IMR-90 (cell line): Measurements from ENCODE around the gene NHLH2. TPM values are rescaled to one million over a fixed set of nuclear protein-coding genes. Genes with fewer than 3 reads are reported as not detected.

Experiments used
- ATAC-seq: fragments of 200-7000 bp; cut with Tn5 transposase; 2 replicates; pipeline ENCODE4 v1.9.1; 2020; ENCODE audit warnings: low read depth, mild to moderate bottlenecking, moderate library complexity
- BruUV-seq: library from RNA; stranded (reverse); fragments of 400-500 nt; replicated peaks from 2 replicates; lab custom pipeline; 2021; lab: Mats Ljungman, UMichigan
- CTCF ChIA-PET: fragments of 300-600 bp; formaldehyde crosslinking; extraction: SDS; loops from one replicate; lab custom pipeline; 2021; ENCODE audit warnings: antibody characterized with exemption; lab: Yijun Ruan, JAX
- POLR2A ChIA-PET: fragments of 300-600 bp; sonication (Branson Sonifier 250); formaldehyde crosslinking; loops from one replicate; lab custom pipeline; 2022; ENCODE audit warnings: antibody characterized with exemption; ENCODE audit not compliant: unreplicated experiment; lab: Charles Lee
- DNase-seq: peaks from one replicate; pipeline ENCODE4 v3.0.0; 2013
- H2AFZ ChIP-seq: replicated peaks from 2 replicates; pipeline ENCODE3; 2013; ENCODE audit warnings: low read length, mild to moderate bottlenecking; ENCODE audit not compliant: poor library complexity
- H2AK5ac ChIP-seq: 2 replicates; pipeline ENCODE4 v1.6.1; 2013; ENCODE audit warnings: low read depth, low read length, inconsistent platforms
- H2AK9ac ChIP-seq: replicated peaks from 2 replicates; pipeline ENCODE3; 2013; ENCODE audit warnings: mild to moderate bottlenecking, low read depth, low read length, moderate library complexity; ENCODE audit not compliant: poor library complexity
- H2BK120ac ChIP-seq: 2 replicates; pipeline ENCODE4 v1.6.1; 2013; ENCODE audit warnings: low read depth, low read length, inconsistent platforms
- H2BK15ac ChIP-seq: 3 replicates; pipeline ENCODE4 v1.6.1; 2013; ENCODE audit warnings: low read depth, low read length, inconsistent platforms
- H2BK20ac ChIP-seq: 2 replicates; pipeline ENCODE4 v1.6.1; 2013; ENCODE audit warnings: low read depth, mild to moderate bottlenecking, inconsistent platforms, low read length, moderate library complexity
- H2BK5ac ChIP-seq: 2 replicates; pipeline ENCODE4 v1.6.1; 2013; ENCODE audit warnings: mild to moderate bottlenecking, low read depth, low read length, inconsistent platforms; ENCODE audit not compliant: poor library complexity, severe bottlenecking
- H3K14ac ChIP-seq: replicated peaks from 2 replicates; pipeline ENCODE4 v1.6.1; 2013; ENCODE audit warnings: low read depth, low read length, inconsistent platforms
- H3K18ac ChIP-seq: 2 replicates; pipeline ENCODE4 v1.6.1; 2013; ENCODE audit warnings: low read depth, low read length, control low read depth
- H3K23ac ChIP-seq: 2 replicates; pipeline ENCODE4 v1.6.1; 2013; ENCODE audit warnings: low read depth, low read length, inconsistent platforms
- H3K27ac ChIP-seq: 2 replicates; pipeline ENCODE4 v1.5.1; 2013; ENCODE audit warnings: mild to moderate bottlenecking, control low read depth, low read length; ENCODE audit not compliant: insufficient read depth
- H3K27me3 ChIP-seq: 2 replicates; pipeline ENCODE4 v1.6.1; 2013; ENCODE audit warnings: low read length; ENCODE audit not compliant: control insufficient read depth, insufficient read depth
- H3K36me3 ChIP-seq: 2 replicates; pipeline ENCODE4 v1.6.1; 2013; ENCODE audit warnings: low read length, mixed read lengths; ENCODE audit not compliant: control insufficient read depth, insufficient read depth
- H3K4ac ChIP-seq: 2 replicates; pipeline ENCODE4 v1.6.1; 2013; ENCODE audit warnings: low read depth, low read length, inconsistent platforms
- H3K4me1 ChIP-seq: 2 replicates; pipeline ENCODE4 v1.6.1; 2013; ENCODE audit warnings: low read length, mixed read lengths; ENCODE audit not compliant: control insufficient read depth, insufficient read depth
- H3K4me2 ChIP-seq: 2 replicates; pipeline ENCODE4 v1.6.1; 2013; ENCODE audit warnings: low read depth, mild to moderate bottlenecking, control low read depth, low read length, moderate library complexity
- H3K4me3 ChIP-seq: 2 replicates; pipeline ENCODE4 v1.5.1; 2013; ENCODE audit warnings: low read depth, mild to moderate bottlenecking, control low read depth, low read length, moderate library complexity; ENCODE audit not compliant: insufficient read depth
- H3K56ac ChIP-seq: 2 replicates; pipeline ENCODE4 v1.6.1; 2013; ENCODE audit warnings: low read length, inconsistent platforms; ENCODE audit not compliant: insufficient read depth; ENCODE audit errors: extremely low read depth
- H3K79me1 ChIP-seq, 2 experiments: 2 replicates each; pipeline ENCODE4 v1.6.1; 2013; ENCODE audit warnings: low read length in 2 of 2, inconsistent platforms in 1 of 2, low read depth in 1 of 2
- H3K9ac ChIP-seq: 2 replicates; pipeline ENCODE4 v1.6.1; 2013; ENCODE audit warnings: low read depth, low read length, control low read depth
- H3K9me1 ChIP-seq: 2 replicates; pipeline ENCODE4 v1.6.1; 2013; ENCODE audit warnings: low read length, inconsistent platforms; ENCODE audit not compliant: insufficient read depth
- H3K9me3 ChIP-seq: 2 replicates; pipeline ENCODE4 v1.6.1; 2013; ENCODE audit warnings: low read length; ENCODE audit not compliant: control insufficient read depth, insufficient read depth
- H4K20me1 ChIP-seq: 2 replicates; pipeline ENCODE4 v1.6.1; 2013; ENCODE audit warnings: low read length, inconsistent platforms; ENCODE audit not compliant: insufficient read depth
- H4K5ac ChIP-seq: 2 replicates; pipeline ENCODE4 v1.6.1; 2013; ENCODE audit warnings: mild to moderate bottlenecking, low read depth, low read length, control low read depth
- H4K8ac ChIP-seq, 2 experiments: 2 replicates each; pipeline ENCODE4 v1.6.1; 2013; ENCODE audit warnings: low read depth in 2 of 2, low read length in 2 of 2, control low read depth in 1 of 2, inconsistent platforms in 1 of 2
- H4K91ac ChIP-seq: 2 replicates; pipeline ENCODE4 v1.6.1; 2013; ENCODE audit warnings: low read depth, low read length, inconsistent platforms; ENCODE audit not compliant: insufficient read depth
- BHLHE40 ChIP-seq: fragments of 150-350 bp; IDR thresholded peaks from 2 replicates; pipeline ENCODE4 v1.6.1; 2016; ENCODE audit warnings: mild to moderate bottlenecking, low read depth, low read length
- CHD1 ChIP-seq: IDR thresholded peaks from 2 replicates; pipeline ENCODE4 v1.6.1; 2012; ENCODE audit warnings: low read depth, low read length, improper control_type of control experiment
- CTCF ChIP-seq: conservative IDR thresholded peaks from 2 replicates; pipeline ENCODE4 v1.5.1; 2012; ENCODE audit warnings: mild to moderate bottlenecking, low read depth, low read length, improper control_type of control experiment
- ELK1 ChIP-seq: fragments of 150-350 bp; IDR thresholded peaks from 2 replicates; pipeline ENCODE4 v1.6.1; 2016; ENCODE audit warnings: low read depth, mild to moderate bottlenecking, low read length, moderate library complexity, borderline replicate concordance
- FOS ChIP-seq: fragments of 150-350 bp; IDR thresholded peaks from 2 replicates; pipeline ENCODE4 v1.6.1; 2016; ENCODE audit warnings: low read depth, low read length
- MAZ ChIP-seq: IDR thresholded peaks from 2 replicates; pipeline ENCODE4 v1.6.1; 2012; ENCODE audit warnings: low read depth, mild to moderate bottlenecking, low read length, improper control_type of control experiment, moderate library complexity, borderline replicate concordance
- MXI1 ChIP-seq: IDR thresholded peaks from 2 replicates; pipeline ENCODE4 v1.6.1; 2012; ENCODE audit warnings: low read depth, mild to moderate bottlenecking, low read length, moderate library complexity, borderline replicate concordance
- NFE2L2 ChIP-seq: fragments of 150-350 bp; IDR thresholded peaks from 2 replicates; pipeline ENCODE4 v1.6.1; 2016; ENCODE audit warnings: low read depth, mild to moderate bottlenecking, low read length
- POLR2A ChIP-seq: IDR thresholded peaks from 2 replicates; pipeline ENCODE4 v1.6.1; 2012; ENCODE audit warnings: mild to moderate bottlenecking, low read depth, low read length
- RFX5 ChIP-seq: IDR thresholded peaks from 2 replicates; pipeline ENCODE4 v1.8.0; 2012; ENCODE audit warnings: low read depth, mild to moderate bottlenecking, low read length, moderate library complexity
- USF2 ChIP-seq: fragments of 150-350 bp; IDR thresholded peaks from 2 replicates; pipeline ENCODE4 v1.6.1; 2017; ENCODE audit warnings: mild to moderate bottlenecking, antibody characterized with exemption, low read length, low read depth
- WGBS, 2 experiments: methylation state at CpG; one replicate each; pipeline versions ENCODE4 v1.1.5 to v1.1.7; 2013; ENCODE audit warnings: missing lambda C conversion rate in 2 of 2; ENCODE audit not compliant: insufficient read length in 1 of 2; ENCODE audit errors: extremely low coverage in 2 of 2; 5-methylcytosine and 5-hydroxymethylcytosine counted together
- dilution Hi-C: fragments of 300-500 bp; cut with HindIII; formaldehyde crosslinking; loops from one replicate; pipeline ENCODE4 v1.14.3; 2018; ENCODE audit warnings: low sequenced_read_pairs; ENCODE audit not compliant: unreplicated experiment
- in situ Hi-C: fragments of 300-500 bp; cut with MboI; formaldehyde crosslinking; loops from 3 replicates; pipeline ENCODE4 v1.14.3; 2019; ENCODE audit warnings: low sequenced_read_pairs, inconsistent platforms, mixed read lengths
- intact Hi-C: fragments of 100-400 bp; cut with micrococcal nuclease; formaldehyde crosslinking; loops from 2 replicates; pipeline ENCODE4 v1.10.0; 2022
- polyA plus RNA-seq, 3 experiments: library from polyadenylated mRNA; depleted of rRNA; stranded (reverse); fragments of >200 nt; gene quantifications; 2 replicates each; pipeline ENCODE4 v1.2.3, GENCODE V29; 2012; ENCODE audit warnings: low replicate concordance in 1 of 3
- total RNA-seq: library from RNA; depleted of rRNA; stranded (reverse); fragments of >200 nt; gene quantifications from 2 replicates; pipeline ENCODE4 v1.2.3, GENCODE V29; 2012

NHLH2 gene
- total and polyA plus RNA-seq, 2 of the 4 experiments (the other 2 are of a cell fraction), result not detected

- Histone ChIP-seq H2BK20ac (no peak overlapping the region), H3K4ac (no peak overlapping the region), H3K56ac (no peak overlapping the region), H2AK5ac (no peak overlapping the region), H3K27ac (no peak overlapping the region), H3K14ac (no peak overlapping the region), H3K4me2 (no peak overlapping the region), H4K5ac (no peak overlapping the region), H3K79me1 (no peaks in the 10 kb centered on the region), H3K4me3 (no peak overlapping the region), H2AK9ac (no peak overlapping the region), H3K9me3 (peaks cover 3% of the 10 kb centered on the region; the same call in 1 of the 2 replicates), H3K36me3 (no peaks in the 10 kb centered on the region), H3K27me3 (peaks cover 40% of the 10 kb centered on the region), H4K8ac (no peak overlapping the region), H3K18ac (no peak overlapping the region), H3K9me1 (no peaks in the 10 kb centered on the region), H4K91ac (no peak overlapping the region), H3K4me1 (peaks cover 2% of the 10 kb centered on the region; the same call in 1 of the 2 replicates), H2BK15ac (no peak overlapping the region), H2BK120ac (no peak overlapping the region), H3K23ac (no peak overlapping the region), H4K20me1 (no peaks in the 10 kb centered on the region), H3K9ac (no peak overlapping the region), H2AFZ (no peak overlapping the region), H2BK5ac (no peak overlapping the region)
- ChIA-PET POLR2A (no interaction called here), CTCF (no interaction called here)
- intact Hi-C loops, result no loop called here
- WGBS, 2 experiments, result no CpG with 5 or more reads among the region's 1 CpG
- ATAC-seq (no peak), DNase-seq (no peak)
- dilution Hi-C loops, result no loop called here
- no TSS peak for BruUV-seq
- TF ChIP-seq USF2 (no peak), FOS (no peak), MAZ (no peak), BHLHE40 (no peak), POLR2A (no peak), MXI1 (no peak), ELK1 (no peak), CHD1 (no peak), CTCF (no peak), NFE2L2 (no peak), RFX5 (no peak)
- in situ Hi-C loops, result no loop called here
These were observed 2.0 kb upstream of the NHLH2 start for GRCh38 chr1:115842948-115843347.
